Measurements from ENCODE around the gene L2HGDH.

GRCh38 chr14:50242096-50242495 lies 69.9 kb downstream of the L2HGDH start:
- no peak for TF ChIP-seq CTCF (IDR thresholded peaks at IDR 0.05)
- TF ChIP-seq POLR2A (IDR thresholded peaks at IDR 0.05): no peak
